ENCODE measurements around the gene RORC.

DNA sequence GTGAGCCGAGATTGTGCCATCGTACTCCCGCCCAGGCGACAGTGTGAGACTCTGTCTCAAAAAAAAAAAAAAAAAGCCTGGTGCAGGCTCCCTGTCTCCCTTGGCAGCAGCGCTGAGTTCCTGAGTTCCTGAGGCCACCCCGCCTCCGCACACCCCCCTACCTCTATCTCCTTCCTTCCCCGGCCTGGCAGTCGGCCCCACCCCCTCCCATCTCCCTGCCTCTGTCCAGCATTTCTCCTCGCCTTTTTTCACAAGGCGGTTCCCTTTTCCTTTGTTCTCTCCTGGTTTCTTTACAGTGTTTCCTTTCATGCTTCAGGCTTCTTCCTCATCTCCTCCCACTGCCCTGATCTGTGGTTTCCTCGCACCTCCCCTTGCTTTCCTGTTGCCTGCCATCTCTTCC, 2.7 kb downstream of the RORC start:
- TF ChIP-seq CTCF (IDR thresholded peaks at IDR 0.05), result no peak
- TF ChIP-seq POLR2AphosphoS5 (IDR thresholded peaks at IDR 0.05), result no peak
- no peak for TF ChIP-seq POLR2A (IDR thresholded peaks at IDR 0.05)
- no peak for TF ChIP-seq EP300 (IDR thresholded peaks at IDR 0.05)
